NCI-H1092 (cell line): Measurements from ENCODE around the gene MEDAG.

Experiments used
- DNase-seq: peaks from one replicate; lab custom pipeline; 2025; lab: John Stamatoyannopoulos, UW

MEDAG gene

DNA sequence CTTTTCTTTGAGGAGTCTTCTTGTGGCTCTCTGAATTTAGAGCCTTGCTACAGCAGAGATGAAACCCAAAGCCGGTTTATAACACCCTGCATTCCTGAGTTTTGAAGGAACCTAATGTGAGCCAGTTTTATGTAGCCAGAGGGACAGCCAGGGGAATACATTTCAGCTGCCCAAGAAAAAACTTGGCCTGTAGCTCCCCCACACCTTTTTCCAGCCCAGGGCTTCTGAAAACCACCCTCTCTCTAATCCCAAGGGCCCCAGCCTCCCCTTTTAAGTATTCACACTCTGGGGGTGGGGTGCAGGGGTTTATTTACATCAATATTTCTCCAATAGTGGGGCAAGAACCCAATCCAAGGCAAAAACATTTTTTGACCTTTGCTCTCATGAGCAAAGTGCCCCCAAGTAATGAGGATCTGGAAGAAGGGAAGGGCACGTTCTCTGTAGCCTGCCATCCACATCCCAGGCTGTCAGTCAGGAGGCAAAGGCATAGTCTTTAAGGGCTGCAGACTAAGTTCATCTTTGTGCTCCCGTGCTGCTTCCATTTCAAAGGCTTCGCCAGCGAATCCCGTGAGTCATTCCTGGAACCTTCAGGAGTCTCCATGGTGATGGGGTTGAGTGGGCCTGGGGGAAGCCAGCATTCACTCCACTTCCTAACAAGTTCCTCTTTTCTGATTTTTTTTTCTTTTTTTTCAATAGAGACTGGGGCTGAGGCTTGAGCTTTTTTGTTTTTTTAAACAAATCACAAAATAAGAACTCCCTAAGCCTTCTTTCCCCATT is 33.2 kb upstream of the MEDAG start:
- no peak for DNase-seq

DNA sequence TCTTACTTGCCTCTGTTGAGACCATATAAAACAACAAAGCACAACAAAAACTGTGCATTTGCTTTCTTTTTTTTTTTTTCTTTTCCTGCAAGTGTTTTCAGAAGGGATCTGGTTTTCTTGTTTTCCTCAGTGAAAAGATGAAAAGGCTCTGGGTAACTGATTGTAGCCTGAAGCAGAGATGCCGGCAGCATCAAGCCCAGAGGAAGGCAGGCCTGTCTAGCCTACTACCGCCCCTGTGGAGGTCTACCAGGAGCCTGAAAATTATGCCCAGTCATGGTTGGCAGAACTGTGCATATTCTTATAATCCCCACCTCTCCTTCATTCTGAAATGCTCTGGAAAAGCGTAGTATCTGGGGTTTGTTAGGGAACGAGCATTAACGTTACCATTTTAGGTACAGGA is 32.6 kb upstream of the MEDAG start:
- DNase-seq: no peak

DNA sequence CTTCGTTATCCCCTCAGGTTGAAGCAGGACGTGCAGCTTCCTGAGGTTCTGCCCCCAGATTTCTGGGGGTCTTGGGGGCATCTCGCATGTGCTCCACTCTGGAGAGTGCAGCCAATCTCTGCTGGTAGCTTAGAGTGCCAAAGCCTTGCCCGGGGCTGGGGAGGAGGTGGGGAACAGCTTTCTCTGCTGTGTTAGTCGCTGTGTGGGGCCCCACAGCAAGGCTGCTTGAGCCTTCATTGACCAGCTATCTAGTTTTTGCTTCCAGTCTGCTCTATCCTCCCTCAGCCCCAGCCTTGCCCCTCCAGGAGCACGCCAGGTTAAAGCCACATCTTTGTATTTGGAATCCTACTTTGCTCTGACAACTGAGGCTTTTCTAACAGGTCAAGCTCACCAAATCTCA is 32.0 kb upstream of the MEDAG start:
- DNase-seq: no peak

DNA sequence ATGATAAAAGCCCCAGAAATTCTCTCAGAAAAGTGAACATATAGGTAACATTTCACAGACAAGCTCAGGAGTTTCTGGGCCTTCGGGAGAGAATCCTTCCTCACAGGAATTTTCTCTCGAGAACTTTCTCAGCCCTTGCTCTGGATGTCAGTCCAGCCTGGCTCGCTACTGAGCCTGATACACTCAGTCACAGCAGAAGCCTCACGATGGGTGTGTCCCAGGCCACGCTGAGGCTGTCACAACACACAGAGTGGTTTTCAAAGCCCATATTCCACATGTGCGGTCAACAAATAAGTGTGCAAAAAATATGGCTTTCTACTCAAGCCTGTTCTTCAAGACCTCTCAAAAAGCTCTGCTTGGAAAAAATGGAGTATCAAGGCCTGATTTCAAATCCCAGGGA is 31.5 kb upstream of the MEDAG start:
- no peak for DNase-seq

DNA sequence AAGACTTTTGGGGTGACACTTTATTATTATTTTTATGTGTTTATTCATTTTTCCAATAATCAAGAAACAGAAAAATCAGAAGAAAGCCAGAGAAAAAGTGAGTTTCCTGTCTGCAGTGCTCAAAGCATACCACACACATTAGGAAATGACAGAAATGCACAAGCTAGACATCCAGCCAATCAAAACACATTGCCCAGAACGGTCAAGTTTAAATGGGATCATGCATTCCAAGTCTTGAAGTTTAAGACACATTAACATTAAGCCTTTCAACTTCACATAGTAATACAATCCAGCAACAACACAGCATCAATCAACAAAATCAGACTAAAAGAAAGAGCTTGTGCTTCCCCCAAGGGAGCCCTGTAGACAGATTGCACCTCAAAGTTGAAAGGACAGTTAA is 28.7 kb upstream of the MEDAG start:
- DNase-seq: no peak

DNA sequence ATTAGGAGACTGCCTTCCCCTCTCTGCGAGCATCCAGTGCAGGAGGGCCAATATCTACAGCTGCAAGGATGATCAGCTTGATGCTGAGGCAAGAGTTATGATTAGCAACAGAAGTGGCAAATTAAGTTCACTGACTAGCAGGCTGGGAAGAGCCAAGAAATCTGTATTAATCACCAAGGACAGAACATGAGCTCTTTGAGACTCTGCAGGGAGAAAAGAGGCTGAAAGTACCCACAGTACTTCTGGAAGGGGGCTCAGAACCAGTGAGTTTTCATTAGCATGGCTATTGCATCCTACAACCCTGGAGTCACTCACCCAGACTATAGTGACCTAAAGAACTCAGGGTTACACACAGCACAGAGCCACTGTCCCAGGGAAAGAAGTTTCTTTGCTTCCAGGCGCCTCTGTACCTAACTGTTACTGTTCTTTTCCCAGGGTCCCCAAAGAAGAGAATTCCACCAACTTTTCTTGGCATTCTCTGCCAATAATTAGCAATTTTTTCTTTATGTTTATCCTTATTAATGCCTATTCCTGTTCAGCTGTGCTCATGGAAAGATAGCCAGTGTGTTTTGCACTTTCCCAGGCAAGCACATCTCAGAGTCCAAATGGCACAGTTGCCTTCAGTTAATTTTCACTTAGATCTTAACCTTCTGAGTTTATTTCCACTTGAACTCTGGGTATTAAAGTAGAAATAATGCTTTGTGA is 25.8 kb upstream of the MEDAG start:
- DNase-seq: no peak

DNA sequence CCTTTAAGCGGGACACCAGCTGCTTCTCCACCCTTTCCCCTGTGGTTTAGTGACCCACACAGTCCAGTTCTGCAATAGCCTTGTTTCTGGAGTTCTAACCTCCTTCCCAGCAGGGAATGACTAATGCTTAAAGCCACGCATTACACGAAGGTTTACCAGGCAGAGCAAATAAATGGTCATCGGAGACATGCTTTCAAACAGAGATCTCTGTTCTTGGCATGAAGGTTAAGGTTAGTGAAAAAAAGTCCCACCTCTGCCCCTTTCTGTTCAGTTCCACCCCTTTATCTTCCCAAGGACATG is 25.3 kb upstream of the MEDAG start:
- DNase-seq: no peak

DNA sequence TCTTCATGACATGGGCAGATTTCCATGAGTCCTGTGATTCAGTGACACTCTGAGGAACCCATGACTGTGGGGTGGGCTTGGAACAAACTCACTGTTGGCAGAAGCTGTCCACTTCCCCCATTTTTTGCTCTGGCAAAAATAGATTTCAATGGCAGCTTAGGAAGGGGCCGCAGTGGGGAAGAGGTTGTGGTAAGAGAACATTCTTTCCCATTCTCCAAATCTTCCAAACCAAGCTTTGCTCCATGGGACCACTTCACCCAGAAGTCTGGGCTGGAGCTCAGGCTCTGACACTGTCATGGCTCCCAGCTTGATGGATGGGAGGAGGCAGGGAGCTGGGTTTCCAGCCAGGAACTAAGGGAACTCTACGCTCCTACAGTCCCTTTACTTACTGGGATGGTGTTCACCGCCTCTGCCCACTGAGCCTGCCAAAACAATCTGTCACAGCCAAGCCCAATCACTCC is 24.9 kb upstream of the MEDAG start:
- no peak for DNase-seq

DNA sequence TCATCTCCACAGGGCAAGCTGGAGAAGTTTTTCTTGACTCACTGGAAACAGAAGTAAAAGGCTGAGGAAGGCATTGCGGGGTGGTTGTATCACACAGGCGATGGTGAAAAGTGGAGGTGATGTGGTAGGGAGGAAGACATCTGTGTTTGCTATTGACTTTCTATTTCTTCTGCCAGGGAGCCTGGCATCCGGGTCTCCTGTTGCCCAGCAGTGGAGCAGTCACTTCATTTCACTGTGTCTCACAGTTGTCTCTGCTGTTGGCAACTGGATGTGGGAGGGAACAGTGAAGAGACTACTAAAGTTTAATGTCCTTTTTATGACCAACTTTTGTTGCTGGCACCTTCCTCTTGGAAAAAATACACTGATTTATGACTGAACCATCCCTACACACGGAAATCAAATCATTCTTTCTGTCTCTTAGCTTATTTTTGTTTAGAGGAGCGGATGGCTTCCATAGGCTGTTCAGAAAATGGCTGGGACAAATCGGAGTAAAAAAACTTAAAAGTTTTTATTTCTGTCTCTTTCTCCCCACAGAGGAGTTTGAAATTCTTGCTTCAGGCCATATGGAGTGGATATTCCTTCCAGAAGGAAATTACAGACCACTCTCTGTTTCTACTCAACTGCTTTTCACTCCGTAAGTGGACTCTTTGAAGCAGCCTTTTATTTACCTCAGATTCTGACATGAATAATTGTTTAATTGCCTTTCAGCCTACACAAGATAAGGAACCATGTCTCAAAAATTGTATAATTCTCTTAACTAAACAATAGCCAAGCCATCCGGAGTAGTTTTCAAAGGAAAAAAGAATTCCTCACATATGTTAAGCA is 23.8 kb upstream of the MEDAG start:
- no peak for DNase-seq

DNA sequence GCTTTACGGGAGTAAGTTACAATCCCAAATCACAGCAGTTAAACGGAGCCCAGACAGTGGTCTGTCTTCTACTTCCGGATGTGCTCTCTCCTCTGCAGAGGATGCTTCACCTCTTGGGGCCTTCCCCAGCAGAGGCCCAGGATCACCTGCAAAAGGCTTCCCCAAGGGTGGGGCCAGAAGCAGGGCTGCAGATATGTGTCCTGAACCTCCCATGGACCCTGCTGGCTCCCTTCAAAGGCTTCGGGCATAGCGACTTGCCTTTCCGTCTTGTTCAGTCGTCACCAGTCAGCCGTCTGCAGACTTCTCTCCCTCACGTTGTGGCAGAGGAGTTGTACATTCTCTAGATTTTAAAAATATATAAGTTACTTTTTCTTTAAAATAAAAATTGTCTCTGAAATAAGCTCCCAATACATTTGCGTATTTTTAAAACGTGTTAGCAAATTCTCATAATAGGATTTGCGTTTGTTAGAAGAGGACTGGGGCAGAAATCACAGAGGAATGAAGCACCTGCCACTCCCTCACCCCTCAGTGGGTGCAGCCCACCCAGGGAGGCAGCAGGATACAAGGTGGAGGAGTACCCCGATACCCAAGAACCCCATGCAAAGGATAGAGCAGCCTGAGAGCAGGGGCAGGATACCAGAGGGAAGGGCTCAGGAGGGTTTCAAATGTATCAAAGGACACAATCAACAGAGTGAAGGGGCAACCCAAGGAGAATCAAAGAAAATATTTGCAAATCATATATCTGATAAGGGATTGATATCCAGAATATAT is 22.9 kb upstream of the MEDAG start:
- DNase-seq: no peak

DNA sequence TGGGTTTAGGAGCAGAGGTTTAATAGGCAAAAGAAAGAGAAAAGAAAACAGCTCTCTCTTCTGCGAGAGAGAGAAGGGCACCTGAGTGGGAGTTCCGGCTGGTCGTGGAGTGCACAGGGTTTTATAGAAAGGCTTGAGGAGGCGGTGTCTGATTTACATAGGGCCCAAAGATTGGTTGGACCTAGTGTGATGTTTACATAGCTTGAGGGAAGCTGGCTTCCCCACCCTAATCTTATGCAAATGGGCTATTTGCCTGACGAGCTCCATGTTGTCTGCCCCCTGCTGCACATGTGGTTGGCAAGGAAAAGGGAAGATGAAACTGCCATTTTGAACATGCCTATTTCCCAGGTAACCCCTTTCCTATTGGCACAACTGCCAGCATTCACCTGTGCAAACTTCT is 21.5 kb upstream of the MEDAG start:
- no peak for DNase-seq

DNA sequence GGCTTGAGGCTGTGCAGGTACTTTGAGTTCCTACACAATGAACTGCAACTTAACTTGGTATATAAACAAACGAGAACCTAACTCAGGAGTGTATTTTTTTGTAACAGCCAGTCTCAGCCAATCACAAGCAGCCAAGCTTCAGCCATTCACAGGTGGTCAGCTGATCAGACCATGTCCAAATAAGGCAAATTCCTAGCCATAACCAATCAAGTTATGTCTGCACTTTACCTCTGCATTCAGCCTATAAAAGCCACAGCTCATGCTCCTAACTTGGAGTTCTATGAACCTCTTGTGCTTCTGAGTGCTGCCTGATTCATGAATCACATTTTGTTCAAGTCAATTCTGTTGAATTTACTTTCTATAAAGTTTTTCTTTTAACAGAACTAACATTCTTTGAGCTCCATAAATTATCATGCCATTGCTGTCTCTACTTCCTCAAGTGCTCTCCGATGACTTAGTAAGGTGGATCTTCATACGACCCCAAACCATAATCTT is 16.8 kb upstream of the MEDAG start:
- no peak for DNase-seq

DNA sequence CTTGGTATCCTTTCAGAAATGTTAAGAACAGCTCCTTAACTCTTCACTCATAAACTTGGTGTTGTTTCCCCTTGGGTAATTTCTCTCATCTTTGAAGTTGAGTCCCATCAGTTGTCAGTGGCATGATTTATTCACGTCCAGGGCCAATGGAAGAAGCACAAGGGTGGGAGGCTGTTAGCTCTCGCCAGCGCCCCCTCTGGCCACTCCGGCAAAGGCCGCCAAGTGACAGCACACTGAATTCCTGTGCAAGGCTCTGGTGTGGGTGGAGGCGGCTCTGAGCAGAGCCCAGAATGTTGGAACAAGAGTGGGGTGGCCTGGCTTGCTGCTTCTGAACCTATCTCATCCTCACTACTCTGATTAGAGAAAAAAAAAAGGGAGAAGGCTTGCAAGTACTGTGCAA is 13.1 kb upstream of the MEDAG start:
- no peak for DNase-seq

DNA sequence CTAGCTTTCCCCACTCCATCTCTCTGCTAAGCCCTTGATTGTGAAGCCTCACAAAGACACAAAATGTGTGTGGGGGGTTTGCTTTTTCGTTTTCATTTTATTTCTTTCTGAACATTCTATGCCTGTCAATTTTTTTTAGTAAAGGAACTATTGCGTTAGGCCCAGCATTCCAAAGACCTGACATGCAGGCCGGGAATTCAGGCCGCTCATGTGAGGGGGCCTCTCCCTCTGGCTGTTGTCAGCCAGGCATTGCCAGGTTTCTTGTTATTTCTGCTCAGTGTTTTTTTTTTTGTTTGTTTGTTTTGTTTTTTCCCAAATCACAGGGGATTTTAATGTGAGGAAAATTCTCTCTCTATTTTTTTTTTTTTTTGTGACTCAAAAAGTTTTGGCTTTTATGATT is 10.3 kb upstream of the MEDAG start:
- no peak for DNase-seq

DNA sequence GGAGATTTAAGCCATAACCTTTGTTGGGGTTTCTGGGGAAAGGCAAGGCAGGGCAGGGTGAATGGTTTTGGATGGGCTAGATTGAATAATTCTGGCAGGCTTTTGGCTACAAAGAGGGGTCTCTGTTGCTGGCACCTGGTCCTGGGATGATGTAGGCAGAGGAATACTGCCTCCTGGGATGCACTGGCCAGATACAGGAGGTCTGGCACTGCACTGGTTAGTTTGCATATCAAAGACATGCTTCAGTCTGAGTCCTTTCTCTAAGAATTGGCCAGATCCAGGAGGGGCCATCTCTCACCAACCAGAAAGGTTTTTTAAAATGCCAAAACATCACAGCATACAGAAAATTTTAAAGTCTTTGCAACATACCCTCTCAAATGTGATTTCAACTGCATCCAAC is 8.0 kb upstream of the MEDAG start:
- DNase-seq: no peak

DNA sequence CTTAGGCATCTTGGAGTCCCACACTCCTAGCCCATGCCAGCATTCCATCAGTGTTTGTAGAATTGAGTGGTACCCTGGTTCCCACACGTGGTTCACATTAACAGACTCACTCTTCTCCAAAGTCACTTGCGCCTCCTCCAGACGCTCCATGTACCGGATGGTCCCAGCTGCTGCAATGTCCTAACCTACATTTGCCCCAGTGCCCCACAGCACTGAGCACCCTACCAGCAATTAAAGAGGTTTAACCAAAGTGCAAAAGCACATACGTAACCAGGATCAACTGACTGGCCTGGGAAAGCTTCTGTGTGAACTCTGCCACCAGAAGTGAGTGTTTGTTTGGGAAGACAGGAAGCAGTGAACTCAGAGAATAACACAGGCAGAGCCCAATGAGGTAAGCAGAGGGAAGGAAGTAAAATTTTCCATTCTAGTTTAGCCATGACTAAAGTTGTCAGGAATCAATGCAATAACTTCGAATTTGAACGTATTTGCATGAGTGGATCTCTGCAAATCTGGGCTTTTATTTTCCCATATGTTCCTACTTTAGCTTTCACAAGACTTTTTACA is 7.3 kb upstream of the MEDAG start:
- no peak for DNase-seq

DNA sequence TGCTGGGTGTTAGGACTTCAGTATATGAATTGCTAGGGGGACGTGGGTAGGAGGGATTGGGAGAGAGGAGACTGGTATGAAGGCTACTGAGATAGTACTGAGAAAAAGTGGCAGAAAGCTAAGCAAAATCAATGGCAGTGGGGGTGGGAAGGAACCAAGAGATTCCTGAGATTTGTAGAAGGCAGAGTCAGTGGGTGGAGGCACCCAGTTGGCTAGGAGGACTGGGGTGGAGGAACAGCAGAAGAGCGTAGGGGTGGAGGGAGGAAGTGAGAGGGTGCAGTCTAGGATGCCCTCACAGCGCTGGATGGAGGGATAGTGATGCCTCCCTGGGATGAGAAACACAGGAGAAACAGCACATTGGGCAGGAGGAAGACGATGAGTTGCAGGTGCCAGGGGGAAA is 5.6 kb upstream of the MEDAG start:
- DNase-seq: no peak

DNA sequence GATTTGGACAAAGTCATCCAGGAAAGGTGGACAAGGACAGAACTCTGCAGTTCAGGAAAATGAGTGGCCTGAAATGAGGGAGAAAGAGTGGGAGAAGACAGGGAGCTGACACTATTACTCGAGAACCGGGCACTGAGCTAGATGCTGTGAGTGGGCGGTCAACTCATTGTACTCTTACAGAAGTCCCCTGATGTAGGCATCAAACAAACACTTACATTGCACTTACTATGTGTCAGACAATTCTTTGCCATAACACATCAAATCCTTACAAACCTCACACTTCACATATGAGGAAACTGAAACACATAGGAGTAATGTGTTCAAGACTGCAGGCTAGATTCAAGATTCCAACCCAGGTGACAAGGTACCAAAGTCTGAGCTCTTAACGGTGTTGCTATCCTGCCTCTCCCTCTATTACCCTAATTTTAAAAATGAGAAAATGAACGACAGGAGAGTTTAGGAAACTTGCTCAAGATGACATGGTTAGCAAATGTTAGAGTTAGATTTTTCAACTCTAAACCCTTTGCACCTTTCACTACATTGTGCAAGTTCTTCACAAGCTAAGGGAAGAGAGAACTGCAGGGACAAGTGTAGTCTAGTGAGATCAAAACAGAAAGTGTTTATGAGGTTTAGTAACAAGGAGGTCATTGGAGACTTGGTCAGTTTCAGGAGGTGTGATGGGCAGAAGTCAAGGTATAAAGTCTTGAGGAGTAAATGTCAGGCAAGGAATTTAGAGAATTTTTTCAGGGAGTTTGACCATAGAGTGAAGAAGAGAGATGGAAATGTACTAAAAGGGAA is 4.9 kb upstream of the MEDAG start:
- no peak for DNase-seq

DNA sequence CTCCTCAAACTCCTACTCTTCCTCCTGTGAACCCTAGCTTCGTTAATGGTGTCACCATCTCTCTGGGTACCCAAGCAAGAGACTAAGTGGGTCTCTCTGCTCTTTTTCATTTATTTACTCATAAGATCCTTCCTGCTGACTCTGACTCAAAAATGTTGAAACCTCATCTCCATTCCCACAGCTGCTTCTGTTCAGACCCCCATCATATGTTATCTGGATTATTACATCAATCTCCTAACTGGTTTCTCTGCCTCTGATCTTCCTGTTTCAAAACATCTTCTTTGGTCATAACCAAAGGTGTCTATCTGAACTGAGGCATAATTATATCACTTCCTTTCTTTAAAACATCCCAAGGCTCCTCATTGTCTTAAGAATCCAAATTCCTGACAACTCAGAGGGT is 2.0 kb upstream of the MEDAG start:
- no peak for DNase-seq

DNA sequence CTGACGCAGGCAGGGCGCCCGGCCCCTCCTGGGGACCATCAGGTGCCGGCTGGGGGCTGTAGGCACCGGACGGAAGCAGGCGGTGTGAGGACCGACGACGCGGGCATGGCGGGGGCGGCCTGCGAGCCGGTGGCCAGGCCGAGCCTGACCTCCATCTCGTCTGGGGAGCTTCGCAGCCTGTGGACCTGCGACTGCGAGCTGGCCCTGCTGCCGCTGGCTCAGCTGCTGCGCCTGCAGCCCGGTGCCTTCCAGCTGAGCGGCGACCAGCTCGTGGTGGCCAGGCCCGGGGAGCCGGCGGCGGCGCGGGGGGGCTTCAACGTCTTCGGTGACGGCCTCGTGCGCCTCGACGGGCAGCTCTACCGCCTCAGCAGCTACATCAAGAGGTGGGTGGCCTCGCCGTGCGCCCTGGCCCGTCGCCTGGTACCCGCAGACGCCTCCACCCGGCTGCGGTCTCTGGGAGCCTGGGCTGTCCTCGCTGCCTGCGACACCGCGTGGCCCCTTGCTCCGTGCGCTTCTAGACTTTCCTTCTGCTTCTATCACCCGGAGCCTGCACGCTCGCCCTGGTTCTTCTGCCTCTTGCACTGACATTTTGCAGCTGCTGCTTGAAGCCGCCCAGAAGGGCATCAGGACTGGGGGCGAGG is 460 bp downstream of the MEDAG start:
- DNase-seq: no peak
